ENCODE data around the gene ICAM2.
"Not testable (repeated sequence)": the region's sequence is repeated elsewhere in the genome, so short reads cannot be mapped to it uniquely, and the experiment has no call there.

The ICAM2 gene

GRCh38 chr17:64042700-64043485 is 22.5 kb upstream of the ICAM2 start:
- no peak for DNase-seq (ENCODE audit: low spot score)

- no peak for DNase-seq (ENCODE audit: low spot score)
Measured at GRCh38 chr17:64041912-64042311, 21.5 kb upstream of the ICAM2 start.

GRCh38 chr17:64040206-64040605 is 19.8 kb upstream of the ICAM2 start:
- no peak for DNase-seq (ENCODE audit: low spot score)

GRCh38 chr17:64039106-64039400 is 18.6 kb upstream of the ICAM2 start:
- DNase-seq (ENCODE audit: low spot score) = no peak

- no peak for DNase-seq (ENCODE audit: low spot score)
Measured at GRCh38 chr17:64038331-64039105, 18.1 kb upstream of the ICAM2 start.

GRCh38 chr17:64037802-64038201 is 17.4 kb upstream of the ICAM2 start:
- peak; percentile 7 for DNase-seq (ENCODE audit: low spot score)

GRCh38 chr17:64037180-64037579 is 16.7 kb upstream of the ICAM2 start:
- DNase-seq (ENCODE audit: low spot score) = no peak

GRCh38 chr17:64036198-64036922 is 15.9 kb upstream of the ICAM2 start:
- no peak for DNase-seq (ENCODE audit: low spot score)

GRCh38 chr17:64032081-64032480 is 11.6 kb upstream of the ICAM2 start:
- no peak for DNase-seq (ENCODE audit: low spot score)

- DNase-seq (ENCODE audit: low spot score) = peak; percentile 67
Measured at GRCh38 chr17:64028874-64029464, 8.5 kb upstream of the ICAM2 start.

- DNase-seq (ENCODE audit: low spot score) = peak; percentile 82
Measured at GRCh38 chr17:64025732-64026294, 5.4 kb upstream of the ICAM2 start.

GRCh38 chr17:64024781-64025731 is 4.6 kb upstream of the ICAM2 start:
- DNase-seq (ENCODE audit: low spot score) = no peak

- DNase-seq (ENCODE audit: low spot score) = no peak
Measured at GRCh38 chr17:64024215-64024654, 3.8 kb upstream of the ICAM2 start.

- no peak for DNase-seq (ENCODE audit: low spot score)
Measured at GRCh38 chr17:64022611-64023063, 2.2 kb upstream of the ICAM2 start.

- DNase-seq (ENCODE audit: low spot score) = not testable (repeated sequence)
Measured at GRCh38 chr17:64019551-64019961, 877 bp downstream of the ICAM2 start.

GRCh38 chr17:64017381-64017980 is 3.0 kb downstream of the ICAM2 start:
- DNase-seq (ENCODE audit: low spot score) = no peak

GRCh38 chr17:64016974-64017373 is 3.5 kb downstream of the ICAM2 start:
- DNase-seq (ENCODE audit: low spot score) = no peak

GRCh38 chr17:64016231-64016784 is 4.1 kb downstream of the ICAM2 start:
- no peak for DNase-seq (ENCODE audit: low spot score)

- DNase-seq (ENCODE audit: low spot score) = no peak
Measured at GRCh38 chr17:64015447-64015846, 5.0 kb downstream of the ICAM2 start.

All from LoVo (cell line).